Transverse colon (tissue), 4 donors: ENCODE data around the gene DDX3X.

ENCODE experiments used
- EP300 ChIP-seq: sonication (generic); formaldehyde crosslinking; IDR thresholded peaks from one replicate; pipeline ENCODE4 v1.6.1; 2017; ENCODE audit warnings: antibody characterized with exemption, low read depth
- POLR2AphosphoS5 ChIP-seq, 3 donors: sonication (generic); formaldehyde crosslinking; IDR thresholded peaks; one replicate each; pipeline ENCODE4 v1.6.1; 2016; ENCODE audit warnings: antibody characterized with exemption in 3 of 3
- TF ChIP-seq, protein P1 (sequence below), 5 experiments: fragments of 200-600 bp in 3 of 5; fragments of 450-650 bp in 2 of 5; sonication (generic) in 3 of 5; IDR thresholded peaks; 1 replicate in 2 of 5; 2 replicates in 3 of 5; pipeline ENCODE4 v1.5.1; 2016 to 2017; ENCODE audit warnings: antibody characterized with exemption in 5 of 5, inconsistent platforms in 3 of 5, mild to moderate bottlenecking in 2 of 5, moderate library complexity in 1 of 5

DNA sequence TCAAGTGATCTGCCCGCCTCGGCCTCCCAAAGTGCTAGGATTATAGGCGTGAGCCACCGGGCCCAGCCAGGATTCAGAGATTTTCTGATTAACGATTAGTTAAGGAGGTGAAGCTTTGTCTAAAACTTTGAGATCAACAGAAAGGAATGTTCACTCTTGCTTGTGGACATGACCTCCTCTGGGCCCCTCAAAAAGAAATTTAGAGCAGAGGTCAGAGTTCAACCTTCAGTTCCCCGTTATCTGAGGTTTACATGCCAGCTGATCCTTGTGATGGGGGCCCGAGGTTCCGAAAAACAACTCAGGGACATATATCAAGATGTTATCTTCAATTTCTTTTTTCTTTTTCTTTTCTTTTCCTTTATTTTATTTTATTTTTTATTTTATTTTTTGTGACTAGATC, 54.6 kb downstream of the DDX3X start:
- TF ChIP-seq, protein P1, sequence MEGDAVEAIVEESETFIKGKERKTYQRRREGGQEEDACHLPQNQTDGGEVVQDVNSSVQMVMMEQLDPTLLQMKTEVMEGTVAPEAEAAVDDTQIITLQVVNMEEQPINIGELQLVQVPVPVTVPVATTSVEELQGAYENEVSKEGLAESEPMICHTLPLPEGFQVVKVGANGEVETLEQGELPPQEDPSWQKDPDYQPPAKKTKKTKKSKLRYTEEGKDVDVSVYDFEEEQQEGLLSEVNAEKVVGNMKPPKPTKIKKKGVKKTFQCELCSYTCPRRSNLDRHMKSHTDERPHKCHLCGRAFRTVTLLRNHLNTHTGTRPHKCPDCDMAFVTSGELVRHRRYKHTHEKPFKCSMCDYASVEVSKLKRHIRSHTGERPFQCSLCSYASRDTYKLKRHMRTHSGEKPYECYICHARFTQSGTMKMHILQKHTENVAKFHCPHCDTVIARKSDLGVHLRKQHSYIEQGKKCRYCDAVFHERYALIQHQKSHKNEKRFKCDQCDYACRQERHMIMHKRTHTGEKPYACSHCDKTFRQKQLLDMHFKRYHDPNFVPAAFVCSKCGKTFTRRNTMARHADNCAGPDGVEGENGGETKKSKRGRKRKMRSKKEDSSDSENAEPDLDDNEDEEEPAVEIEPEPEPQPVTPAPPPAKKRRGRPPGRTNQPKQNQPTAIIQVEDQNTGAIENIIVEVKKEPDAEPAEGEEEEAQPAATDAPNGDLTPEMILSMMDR (IDR thresholded peaks at IDR 0.05): no peak
- TF ChIP-seq EP300: no peak
- TF ChIP-seq POLR2AphosphoS5 (IDR thresholded peaks at IDR 0.05): no peak
